HepG2 (cell line): ENCODE data around the gene ABCD4. TPM values are rescaled to one million over a fixed set of nuclear protein-coding genes. Genes with fewer than 3 reads are reported as not detected.
A peak's percentile ranks its signal among the peaks of the same experiment; 100 is the strongest.

Experiments used
- FOXP1 ChIP-seq, 2 experiments: fragments of 450-650 bp in 1 of 2; IDR thresholded peaks; 2 replicates each; pipeline ENCODE4 v1.6.1; 2017 to 2018; ENCODE audit warnings: antibody characterized with exemption in 1 of 2
- GFI1 ChIP-seq: sonication (generic); formaldehyde crosslinking; IDR thresholded peaks from 2 replicates; pipeline ENCODE4 v1.5.0; 2020; ENCODE audit warnings: missing genetic modification reagents, mild to moderate bottlenecking, borderline replicate concordance
- GPN1 ChIP-seq: sonication (generic); formaldehyde crosslinking; IDR thresholded peaks from 2 replicates; pipeline ENCODE4 v1.5.1; 2020; ENCODE audit warnings: missing genetic modification reagents, borderline replicate concordance
- KAT2B ChIP-seq: fragments of 150-350 bp; IDR thresholded peaks from 2 replicates; pipeline ENCODE4 v1.6.1; 2014; ENCODE audit warnings: low read depth, low read length, borderline replicate concordance
- KAT7 ChIP-seq: IDR thresholded peaks from 2 replicates; pipeline ENCODE4 v1.6.1; 2018; ENCODE audit warnings: borderline replicate concordance, missing compliant biosample characterization
- MAX ChIP-seq: IDR thresholded peaks from 2 replicates; pipeline ENCODE4 v1.6.1; 2012; ENCODE audit warnings: inconsistent platforms
- NAIF1 ChIP-seq: sonication (generic); formaldehyde crosslinking; IDR thresholded peaks from 2 replicates; pipeline ENCODE4 v1.5.0; 2020; ENCODE audit warnings: mild to moderate bottlenecking, missing genetic modification reagents, borderline replicate concordance
- PCBP1 ChIP-seq: fragments of 200-400 bp; formaldehyde crosslinking; IDR thresholded peaks from 2 replicates; pipeline ENCODE4 v1.6.1; 2017; ENCODE audit warnings: mild to moderate bottlenecking, low read depth, low read length, borderline replicate concordance
- PHF5A ChIP-seq: IDR thresholded peaks from one replicate; pipeline ENCODE4 v1.6.1; 2018; ENCODE audit warnings: low read depth, missing genetic modification reagents; ENCODE audit not compliant: unreplicated experiment
- PRMT3 ChIP-seq: sonication (generic); formaldehyde crosslinking; IDR thresholded peaks from 2 replicates; pipeline ENCODE4 v1.8.1; 2022; ENCODE audit warnings: low read depth, mild to moderate bottlenecking, moderate library complexity, missing genetic modification reagents, borderline replicate concordance
- RAD51 ChIP-seq: fragments of 450-650 bp; IDR thresholded peaks from 2 replicates; pipeline ENCODE4 v1.6.1; 2016; ENCODE audit warnings: borderline replicate concordance
- SCMH1 ChIP-seq: sonication (generic); formaldehyde crosslinking; IDR thresholded peaks from 2 replicates; pipeline ENCODE4 v1.9.0; 2021; ENCODE audit warnings: missing genetic modification reagents, mild to moderate bottlenecking, borderline replicate concordance
- SIN3B ChIP-seq: fragments of 150-350 bp; IDR thresholded peaks from 2 replicates; pipeline ENCODE4 v1.6.1; 2014; ENCODE audit warnings: low read length
- SSRP1 ChIP-seq: IDR thresholded peaks from 2 replicates; pipeline ENCODE4 v1.6.1; 2016; ENCODE audit warnings: control low read depth
- TRIM24 ChIP-seq: sonication (generic); formaldehyde crosslinking; IDR thresholded peaks from 2 replicates; pipeline ENCODE4 v1.8.0; 2022; ENCODE audit warnings: mild to moderate bottlenecking, missing genetic modification reagents
- ZKSCAN1 ChIP-seq: fragments of 150-350 bp; IDR thresholded peaks from 2 replicates; pipeline ENCODE4 v1.6.1; 2014; ENCODE audit warnings: low read length
- ZMYM3 ChIP-seq: sonication (generic); formaldehyde crosslinking; IDR thresholded peaks from 2 replicates; pipeline ENCODE4 v1.5.1; 2020; ENCODE audit warnings: mild to moderate bottlenecking, missing genetic modification reagents
- ZNF282 ChIP-seq: fragments of 450-650 bp; IDR thresholded peaks from 2 replicates; pipeline ENCODE4 v1.6.1; 2018; ENCODE audit not compliant: partially characterized antibody
- ZNF317 ChIP-seq: sonication (generic); formaldehyde crosslinking; IDR thresholded peaks from 2 replicates; pipeline ENCODE4 v1.5.0; 2020; ENCODE audit warnings: mild to moderate bottlenecking, missing genetic modification reagents
- ZNF446 ChIP-seq: sonication (generic); formaldehyde crosslinking; IDR thresholded peaks from 2 replicates; pipeline ENCODE4 v1.5.0; 2020; ENCODE audit warnings: mild to moderate bottlenecking, missing genetic modification reagents
- ZNF460 ChIP-seq: sonication (generic); formaldehyde crosslinking; IDR thresholded peaks from 2 replicates; pipeline ENCODE4 v1.5.1; 2020; ENCODE audit warnings: missing genetic modification reagents, mild to moderate bottlenecking, borderline replicate concordance
- ZNF614 ChIP-seq: IDR thresholded peaks from 2 replicates; pipeline ENCODE4 v1.6.1; 2018; ENCODE audit warnings: missing biosample characterization, missing genetic modification reagents, inconsistent platforms, borderline replicate concordance
- ZNF703 ChIP-seq: sonication (generic); formaldehyde crosslinking; IDR thresholded peaks from 2 replicates; pipeline ENCODE4 v1.5.1; 2020; ENCODE audit warnings: missing genetic modification reagents, mild to moderate bottlenecking, moderate library complexity, borderline replicate concordance
- ZNF841 ChIP-seq: sonication (generic); formaldehyde crosslinking; IDR thresholded peaks from 2 replicates; pipeline ENCODE4 v1.8.1; 2023; ENCODE audit warnings: missing genetic modification reagents, borderline replicate concordance
- ZNF891 ChIP-seq: sonication (generic); formaldehyde crosslinking; IDR thresholded peaks from 2 replicates; pipeline ENCODE4 v1.5.0; 2020; ENCODE audit warnings: mild to moderate bottlenecking, missing genetic modification reagents
- ZSCAN22 ChIP-seq: sonication (generic); formaldehyde crosslinking; IDR thresholded peaks from 2 replicates; pipeline ENCODE4 v1.4.0; 2020; ENCODE audit warnings: mild to moderate bottlenecking, missing genetic modification reagents
- ZXDC ChIP-seq: sonication (generic); formaldehyde crosslinking; IDR thresholded peaks from 2 replicates; pipeline ENCODE4 v1.5.0; 2020; ENCODE audit warnings: mild to moderate bottlenecking, missing genetic modification reagents
- ZZZ3 ChIP-seq: sonication (generic); formaldehyde crosslinking; IDR thresholded peaks from 2 replicates; pipeline ENCODE4 v1.4.0; 2020; ENCODE audit warnings: missing genetic modification reagents, mild to moderate bottlenecking, borderline replicate concordance
- polyA plus RNA-seq, 8 experiments: library from polyadenylated mRNA; depleted of rRNA in 3 of 8; stranded (reverse) in 7 of 8; unstranded in 1 of 8; fragments of >200 nt; fragmentation: Illumina TruSeq in 4 of 8; extraction: Trizol in 4 of 8; gene quantifications; 2 replicates each; pipeline versions ENCODE4 v1.2.1 to v1.2.3, GENCODE V29; 2011 to 2016; ENCODE audit warnings: low read depth in 4 of 8, missing spikeins in 1 of 8, mixed read lengths in 1 of 8; ENCODE audit not compliant: insufficient read depth in 1 of 8
- total RNA-seq, 5 experiments: library from RNA; depleted of rRNA; stranded (reverse); fragments of >200 nt; fragmentation: Illumina TruSeq; extraction: Trizol; gene quantifications; 2 replicates each; pipeline ENCODE4 v1.2.3, GENCODE V29; 2016; ENCODE audit warnings: low read depth in 1 of 5

The ABCD4 gene
- total and polyA plus RNA-seq, 2 of the 13 experiments (the other 11 are each of a cell fraction or from before 2014, with no cell fraction given): 47.5 to 50.5 TPM

GRCh38 chr14:74249433-74250375 lies 53.0 kb downstream of the ABCD4 start (continued):
- TF ChIP-seq ZMYM3 (CRISPR knock-in tag) (peak; percentile 38; the same call in 1 of the 2 replicates), ZXDC (CRISPR knock-in tag) (no peak), ZSCAN22 (no peak), ZNF614 (CRISPR knock-in tag) (no peak), PHF5A (no peak), ZNF460 (CRISPR knock-in tag) (peak; percentile 22; the same call in 1 of the 2 replicates), GPN1 (CRISPR knock-in tag) (no peak), PCBP1 (no peak), ZNF891 (CRISPR knock-in tag) (no peak), ZNF841 (no peak), ZKSCAN1 (no peak), SCMH1 (CRISPR knock-in tag) (no peak), ZNF282 (no peak), TRIM24 (CRISPR knock-in tag) (no peak), NAIF1 (CRISPR knock-in tag) (no peak), SIN3B (no peak), FOXP1 (IDR thresholded peaks at IDR 0.05) (no peak), FOXP1 (CRISPR knock-in tag; IDR thresholded peaks at IDR 0.05) (peak; percentile 53; the same call in 1 of the 2 replicates), SSRP1 (CRISPR knock-in tag) (no peak), KAT7 (CRISPR knock-in tag) (no peak), ZNF703 (CRISPR knock-in tag) (no peak), ZZZ3 (no peak), RAD51 (no peak), MAX (no peak), ZNF446 (no peak), KAT2B (no peak), ZNF317 (CRISPR knock-in tag) (no peak), GFI1 (CRISPR knock-in tag) (no peak), PRMT3 (CRISPR knock-in tag) (no peak)
